GM21619 (cell line): ENCODE data around the gene KHDRBS1.
"Not testable (repeated sequence)": the region's sequence is repeated elsewhere in the genome, so short reads cannot be mapped to it uniquely, and the experiment has no call there.

ENCODE experiments used
- ATAC-seq: cut with Tn5 transposase; IDR thresholded peaks from one replicate; pipeline ENCODE4 v1.9.1; 2021; ENCODE audit not compliant: unreplicated experiment

KHDRBS1 gene

DNA sequence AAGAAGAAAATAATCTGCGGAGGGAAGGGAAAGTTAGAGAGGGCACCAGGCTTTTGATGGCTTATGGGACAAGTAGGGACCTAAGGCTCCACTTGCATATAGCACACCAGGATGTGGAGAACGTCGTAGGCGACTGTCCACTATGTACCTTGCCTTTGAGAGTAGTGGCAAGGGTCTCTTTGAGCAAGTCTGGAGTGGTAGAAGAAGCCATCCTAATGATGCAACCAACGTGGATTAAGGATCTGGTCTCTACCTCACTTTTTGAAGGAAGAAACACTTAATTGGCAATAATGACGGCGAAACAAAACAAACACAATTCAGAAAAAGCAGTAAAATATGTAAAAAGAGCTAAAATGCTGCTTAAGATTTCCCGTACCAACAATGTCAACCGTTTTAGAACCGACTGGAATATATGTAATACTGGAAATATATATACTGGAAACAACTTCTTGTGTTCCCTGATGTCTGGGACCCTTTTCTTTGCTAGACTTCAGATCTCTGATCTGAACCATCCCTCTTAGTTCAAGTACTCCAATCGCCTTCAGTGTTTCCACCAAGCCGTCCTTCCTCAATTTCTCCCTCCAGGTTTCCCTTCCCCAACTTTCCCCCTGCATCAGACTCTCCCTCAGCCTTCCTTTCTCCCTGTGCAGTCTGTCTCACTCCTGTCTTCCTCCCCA, 821 bp upstream of the KHDRBS1 start:
- ATAC-seq, result no peak

GRCh38 chr1:32014199-32014947, 705 bp downstream of the KHDRBS1 start:
- ATAC-seq, result no peak

DNA sequence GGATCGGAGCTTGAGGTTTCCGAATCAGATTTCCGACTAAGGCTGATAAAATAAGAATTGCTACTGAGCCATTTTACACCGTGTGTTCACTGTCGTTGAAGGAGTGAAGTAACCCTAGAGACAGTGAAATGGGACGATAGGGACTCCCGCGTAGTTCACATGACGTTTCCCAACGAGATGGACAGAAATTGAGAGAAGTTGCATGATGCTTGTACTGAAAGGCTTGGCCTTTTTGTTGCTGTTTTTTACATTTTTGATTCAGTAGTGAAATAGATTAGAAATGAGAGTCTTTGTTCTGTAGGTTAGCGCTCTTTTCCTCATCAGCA, 1.2 kb downstream of the KHDRBS1 start:
- no peak for ATAC-seq

DNA sequence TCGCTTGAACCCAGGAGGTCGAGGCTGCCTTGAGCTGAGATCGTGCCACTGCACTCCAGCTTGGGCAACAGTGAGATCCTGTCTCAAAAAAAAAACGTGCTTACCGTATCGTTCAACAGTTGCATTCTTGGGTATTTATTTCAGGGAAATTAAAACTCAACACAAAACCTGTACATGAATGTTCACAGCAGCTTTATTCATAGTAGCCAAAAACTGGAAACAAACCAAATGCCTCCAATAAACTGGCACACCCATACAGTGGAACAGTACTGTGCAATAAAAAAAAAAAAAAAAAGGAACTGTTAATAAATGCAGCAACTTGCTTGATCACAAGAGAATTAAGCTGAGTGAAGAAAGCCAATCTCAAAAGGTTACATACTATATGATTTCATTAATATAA, 6.7 kb downstream of the KHDRBS1 start:
- ATAC-seq, result no peak

GRCh38 chr1:32021574-32022018, 7.9 kb downstream of the KHDRBS1 start:
- not testable (repeated sequence) for ATAC-seq

GRCh38 chr1:32023351-32023750, 9.7 kb downstream of the KHDRBS1 start:
- no peak for ATAC-seq

DNA sequence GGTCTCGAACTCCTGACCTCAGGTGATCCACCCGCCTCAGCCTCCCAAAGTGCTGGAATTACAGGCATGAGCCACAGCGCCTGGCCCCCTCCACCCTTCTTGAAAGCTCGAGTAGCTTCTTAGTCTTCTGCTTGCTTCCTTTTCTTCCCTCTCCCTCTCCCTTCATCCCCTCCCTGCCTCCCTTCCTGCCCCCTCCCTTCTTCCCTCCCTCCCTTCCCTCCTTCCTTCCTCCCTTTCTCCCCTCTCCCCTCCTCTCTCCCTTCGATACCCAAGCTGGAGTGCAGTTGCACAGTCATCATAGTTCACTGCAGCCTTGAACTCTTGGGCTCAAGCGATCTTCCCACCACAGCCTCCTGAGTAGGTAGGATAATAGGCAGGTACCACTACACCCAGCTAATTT, 11.8 kb downstream of the KHDRBS1 start:
- ATAC-seq, result no peak

GRCh38 chr1:32028746-32029145, 15.1 kb downstream of the KHDRBS1 start:
- no peak for ATAC-seq

DNA sequence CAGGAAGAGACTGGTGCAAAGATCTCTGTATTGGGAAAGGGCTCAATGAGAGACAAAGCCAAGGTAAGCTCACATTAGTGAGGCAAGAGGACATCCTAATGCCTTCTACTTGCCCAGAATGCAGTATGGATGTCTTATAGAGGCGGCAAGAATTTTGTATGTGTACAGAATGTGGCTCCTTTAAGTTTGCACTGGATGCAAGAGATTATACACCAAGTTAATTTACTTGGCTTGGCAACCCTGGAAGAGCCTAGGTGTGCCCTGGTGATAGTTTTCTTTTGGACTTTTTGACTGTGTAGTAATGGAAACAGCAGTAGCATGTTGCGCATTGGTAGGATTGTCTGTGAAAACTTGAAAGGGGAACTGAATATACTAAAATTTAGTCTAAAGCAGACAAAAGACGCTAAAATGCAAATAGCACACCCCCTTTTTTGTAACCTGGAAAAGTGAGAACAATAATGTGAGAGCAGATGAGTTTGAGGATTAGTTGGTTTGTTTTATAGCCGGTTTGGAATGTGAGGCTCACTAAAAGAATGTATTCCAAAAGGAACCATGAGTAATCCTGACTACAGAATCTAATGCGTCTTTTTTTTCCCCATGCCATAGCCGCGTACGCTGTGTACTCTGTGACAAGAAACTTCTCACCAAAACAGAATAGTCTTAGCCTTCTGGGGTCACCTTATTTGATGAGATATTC, 18.1 kb downstream of the KHDRBS1 start:
- ATAC-seq, result no peak

- ATAC-seq, result no peak
These were observed 18.6 kb downstream of the KHDRBS1 start for GRCh38 chr1:32032275-32032615.

- ATAC-seq, result no peak
These were observed 21.5 kb downstream of the KHDRBS1 start for GRCh38 chr1:32035119-32035518.

GRCh38 chr1:32040711-32041110, 27.0 kb downstream of the KHDRBS1 start:
- ATAC-seq, result no peak

DNA sequence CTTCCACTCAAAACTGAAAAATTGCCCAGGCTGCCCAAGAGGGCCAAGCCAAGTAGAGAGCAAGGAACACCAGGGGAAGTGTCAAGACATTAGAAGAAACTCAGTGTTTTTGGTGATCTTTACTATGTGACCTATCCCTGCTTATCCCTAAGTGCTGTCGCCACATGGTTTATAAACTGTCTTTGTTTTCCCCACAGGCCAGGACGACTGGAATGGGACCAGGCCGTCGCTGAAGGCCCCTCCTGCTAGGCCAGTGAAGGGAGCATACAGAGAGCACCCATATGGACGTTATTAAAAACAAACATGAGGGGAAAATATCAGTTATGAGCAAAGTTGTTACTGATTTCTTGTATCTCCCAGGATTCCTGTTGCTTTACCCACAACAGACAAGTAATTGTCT, 28.7 kb downstream of the KHDRBS1 start:
- no peak for ATAC-seq

GRCh38 chr1:32044234-32044633, 30.6 kb downstream of the KHDRBS1 start:
- no peak for ATAC-seq

DNA sequence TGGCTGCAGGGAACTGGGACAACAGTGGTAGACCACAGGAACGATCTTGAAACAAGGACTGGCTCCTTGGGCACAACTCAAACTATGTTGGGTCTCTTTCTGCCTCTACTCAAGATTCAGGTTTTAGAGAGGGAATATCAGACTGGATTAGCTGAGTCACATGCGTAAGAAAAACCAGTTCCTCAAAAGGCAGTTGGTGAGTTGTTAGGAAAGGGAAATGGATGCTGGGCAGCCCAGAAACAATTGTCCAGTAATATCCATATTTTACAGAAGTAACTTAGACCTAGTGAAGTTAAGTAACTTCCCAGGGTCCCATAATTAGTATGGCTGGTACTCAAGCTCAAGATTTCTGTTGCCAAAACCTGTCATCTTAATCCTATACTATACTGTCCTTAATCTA, 32.1 kb downstream of the KHDRBS1 start:
- no peak for ATAC-seq

DNA sequence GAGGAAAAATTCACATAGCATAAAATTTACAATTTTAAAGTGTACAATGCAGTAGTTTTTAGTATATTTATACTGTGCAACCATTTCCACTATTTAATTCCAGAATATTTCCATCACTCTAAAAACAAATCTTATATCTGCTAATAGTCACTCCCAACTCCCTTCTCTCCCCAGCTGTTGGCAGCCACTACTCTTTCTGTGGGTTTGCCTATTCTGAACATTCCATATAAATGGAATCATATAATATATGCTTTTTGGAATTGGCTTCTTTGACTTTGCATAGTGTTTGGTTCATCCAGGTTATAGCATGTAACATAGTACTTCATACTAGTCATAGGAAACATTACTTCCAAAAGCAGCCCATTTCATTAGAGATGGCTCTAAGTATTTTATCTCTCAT, 34.0 kb downstream of the KHDRBS1 start:
- no peak for ATAC-seq

GRCh38 chr1:32048440-32048839, 34.8 kb downstream of the KHDRBS1 start:
- no peak for ATAC-seq

DNA sequence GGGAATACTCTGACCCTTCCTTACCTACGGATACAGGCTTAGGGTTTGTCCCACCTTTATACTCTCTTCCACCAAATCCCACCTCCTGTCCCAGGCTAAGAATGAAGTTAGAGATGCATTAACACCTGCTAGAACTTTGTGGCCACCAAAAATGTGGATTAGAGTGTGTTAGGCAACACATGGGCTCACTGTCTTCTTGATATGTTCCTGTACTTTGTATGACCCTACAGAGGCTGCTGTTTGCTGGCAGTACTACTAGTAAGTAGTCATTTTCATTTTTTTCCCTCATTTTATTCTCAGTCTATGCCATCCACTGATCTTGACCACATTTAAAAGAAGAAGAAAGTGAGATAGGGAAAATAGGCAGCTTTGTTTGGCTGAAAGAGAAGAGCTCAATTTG, 38.0 kb downstream of the KHDRBS1 start:
- no peak for ATAC-seq

GRCh38 chr1:32052887-32053286, 39.2 kb downstream of the KHDRBS1 start:
- ATAC-seq, result no peak

GRCh38 chr1:32055416-32055815, 41.7 kb downstream of the KHDRBS1 start:
- no peak for ATAC-seq

DNA sequence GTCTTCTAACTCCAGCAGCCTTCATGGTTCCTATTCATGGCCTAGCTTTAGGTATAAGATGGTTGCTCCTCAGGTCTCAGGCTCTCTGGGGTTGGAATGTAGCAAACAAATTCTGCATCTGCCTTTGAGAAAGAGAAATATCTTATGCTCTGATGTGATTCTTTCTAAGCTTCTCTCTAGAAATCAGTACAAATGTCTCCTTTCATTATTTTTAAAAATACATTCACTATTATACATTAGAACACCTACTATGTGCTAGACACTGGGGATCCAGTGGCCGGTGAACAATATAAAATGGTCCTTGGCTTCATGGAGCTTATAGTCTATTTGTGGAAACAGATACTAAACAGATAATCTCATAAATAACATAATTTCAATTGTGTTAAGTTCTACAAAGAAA, 42.9 kb downstream of the KHDRBS1 start:
- ATAC-seq, result no peak

DNA sequence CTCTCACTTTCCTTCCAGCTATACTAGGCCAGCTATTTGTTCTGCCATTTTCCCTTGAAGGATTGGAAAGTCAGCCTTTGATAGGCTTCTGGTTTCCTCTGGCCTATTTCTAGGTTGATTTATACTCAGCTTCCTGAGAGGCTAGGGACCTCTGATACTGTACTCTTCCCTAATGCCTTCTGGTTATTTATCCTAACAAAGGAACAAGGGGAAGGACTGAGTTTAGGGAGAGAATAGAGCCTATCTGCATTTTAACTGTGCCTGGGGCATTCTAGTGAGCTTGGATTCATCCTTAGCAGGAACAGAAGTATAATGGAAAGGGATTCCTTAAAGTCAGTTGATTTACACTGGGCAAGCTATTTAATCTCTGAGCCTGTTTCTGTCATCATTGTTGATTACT, 47.2 kb downstream of the KHDRBS1 start:
- ATAC-seq, result no peak
